Measurements from ENCODE around the gene SCGB1C2.

GRCh38 chr17:177762-178161 is 40.4 kb downstream of the SCGB1C2 start:
- TF ChIP-seq GATA3 (IDR thresholded peaks at IDR 0.05; ENCODE audit: low read depth, low read length), result no peak
- TF ChIP-seq GATA2 (IDR thresholded peaks at IDR 0.05; ENCODE audit: low read depth, low read length), result no peak

Data from SH-SY5Y (cell line).